GM19438 (cell line): ENCODE results near the gene PRELID1.
"Not testable (repeated sequence)": the region's sequence is repeated elsewhere in the genome, so short reads cannot be mapped to it uniquely, and the experiment has no call there.

Source experiments
- ATAC-seq: cut with Tn5 transposase; IDR thresholded peaks from one replicate; pipeline ENCODE4 v1.9.1; 2021; ENCODE audit warnings: low read depth; ENCODE audit not compliant: unreplicated experiment

PRELID1 gene

GRCh38 chr5:177333420-177334154 is 30.0 kb downstream of the PRELID1 start:
- no peak for ATAC-seq

- ATAC-seq: no peak
These were observed 30.6 kb downstream of the PRELID1 start for GRCh38 chr5:177334155-177334551.

- ATAC-seq: no peak
These were observed 31.4 kb downstream of the PRELID1 start for GRCh38 chr5:177334781-177335700.

GRCh38 chr5:177335701-177336065 is 32.1 kb downstream of the PRELID1 start:
- ATAC-seq: no peak

GRCh38 chr5:177336112-177336511 is 32.5 kb downstream of the PRELID1 start:
- no peak for ATAC-seq

GRCh38 chr5:177336603-177337494 is 33.2 kb downstream of the PRELID1 start:
- no peak for ATAC-seq

- ATAC-seq: no peak
These were observed 34.9 kb downstream of the PRELID1 start for GRCh38 chr5:177338251-177339106.

GRCh38 chr5:177339107-177339638 is 35.6 kb downstream of the PRELID1 start:
- no peak for ATAC-seq

GRCh38 chr5:177343000-177343399 is 39.4 kb downstream of the PRELID1 start:
- ATAC-seq: not testable (repeated sequence)

GRCh38 chr5:177343777-177344176 is 40.2 kb downstream of the PRELID1 start:
- no peak for ATAC-seq

- ATAC-seq: no peak
These were observed 41.3 kb downstream of the PRELID1 start for GRCh38 chr5:177344891-177345290.

GRCh38 chr5:177346820-177347219 is 43.2 kb downstream of the PRELID1 start:
- ATAC-seq: no peak

- ATAC-seq: no peak
These were observed 44.1 kb downstream of the PRELID1 start for GRCh38 chr5:177347699-177348098.

- ATAC-seq: no peak
These were observed 45.7 kb downstream of the PRELID1 start for GRCh38 chr5:177349362-177349647.

- ATAC-seq: no peak
These were observed 46.2 kb downstream of the PRELID1 start for GRCh38 chr5:177349762-177350161.

GRCh38 chr5:177350776-177351391 is 47.3 kb downstream of the PRELID1 start:
- ATAC-seq: no peak

GRCh38 chr5:177351392-177352329 is 48.1 kb downstream of the PRELID1 start, which contains the start of gene LMAN2:
LMAN2 (minus strand) TSS chr5:177351668; CDS start chr5:177351647, 21 bp downstream.
- peak; percentile 94 for ATAC-seq

- ATAC-seq: no peak
These were observed 49.5 kb downstream of the PRELID1 start for GRCh38 chr5:177353093-177353492.
